Stimulated activated CD4-positive, alpha-beta T cell treated with anti-CD3 and anti-CD28 coated beads, Interleukin-15, amount 100 ng/mL, for 48 hours (primary cell): ENCODE data around the gene HPS4.
"Not testable (repeated sequence)": the region's sequence is repeated elsewhere in the genome, so short reads cannot be mapped to it uniquely, and the experiment has no call there.

ENCODE experiments used
- DNase-seq, 2 donors: peaks; one replicate each; pipeline ENCODE4 v3.0.0-alpha.2; 2020; ENCODE audit warnings: low read depth in 2 of 2

The HPS4 gene

GRCh38 chr22:26483439-26484359 is at the start of gene HPS4, which contains the start of gene SRRD:
Gene HPS4, minus strand, starts transcription at chr22:26483783. Its CDS starts 2,021 bp downstream, at chr22:26481762.
Gene SRRD, plus strand, starts transcription at chr22:26483877. Its CDS starts 14 bp downstream, at chr22:26483891.
- peak; percentile 82 to 86 for DNase-seq

DNA sequence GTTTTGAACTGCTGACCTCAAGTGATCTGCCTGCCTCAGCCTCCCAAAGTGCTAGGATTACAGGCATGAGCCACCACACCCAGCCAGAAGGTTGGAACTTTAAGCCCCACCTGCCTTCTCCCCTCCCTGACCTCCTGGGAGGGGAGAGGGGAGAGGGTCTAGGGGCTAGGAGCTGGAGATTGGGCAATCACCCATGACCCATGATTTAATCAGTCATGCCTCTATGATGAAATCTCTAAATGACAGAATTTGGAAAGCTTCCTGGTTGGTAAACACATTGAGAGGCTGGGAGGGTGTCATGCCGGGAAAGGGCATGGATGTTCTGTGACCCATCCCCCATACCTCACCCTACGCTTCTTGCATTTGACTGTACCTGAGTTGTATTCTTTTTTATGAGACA is 45.8 kb upstream of the HPS4 start:
- DNase-seq, result no peak

DNA sequence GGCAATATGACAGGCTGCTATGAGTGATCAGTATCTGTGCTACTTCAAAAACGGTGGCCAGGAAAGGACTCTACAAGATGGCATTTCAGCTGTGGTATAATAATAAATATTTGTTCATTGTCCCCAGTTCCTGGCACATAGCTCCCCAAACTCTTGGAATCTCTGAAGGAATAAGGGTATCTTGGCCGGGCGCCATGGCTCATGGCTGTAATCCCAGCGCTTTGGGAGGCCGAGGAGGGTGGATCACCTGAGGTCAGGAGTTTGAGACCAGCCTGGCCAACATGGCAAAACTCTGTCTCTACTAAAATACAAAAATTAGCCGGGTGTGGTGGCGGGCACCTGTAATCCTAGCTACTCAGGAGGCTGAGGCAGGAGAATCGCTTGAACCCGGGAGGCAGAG is 44.9 kb upstream of the HPS4 start:
- DNase-seq, result not testable (repeated sequence)

- no peak for DNase-seq
Observed at GRCh38 chr22:26527574-26528465, 44.2 kb upstream of the HPS4 start.

DNA sequence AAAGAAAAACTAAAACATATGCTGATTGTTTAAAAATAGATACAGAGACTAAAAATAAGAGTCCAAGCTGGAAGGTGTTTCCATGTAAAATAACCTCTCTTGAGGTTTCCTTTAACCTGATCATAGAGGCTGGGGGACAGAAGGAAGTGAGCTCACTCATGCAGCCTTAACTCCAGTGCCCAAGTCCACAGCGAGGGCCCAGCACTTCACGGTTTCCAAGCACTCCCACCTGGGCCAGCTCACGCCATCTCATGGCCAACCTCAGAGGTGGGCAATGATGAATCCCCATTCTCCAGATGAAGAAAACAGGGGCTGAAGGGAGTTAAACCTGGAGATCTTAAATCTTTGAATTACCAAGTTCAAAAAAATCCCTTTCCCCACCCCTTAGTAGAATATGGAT is 43.6 kb upstream of the HPS4 start:
- DNase-seq, result no peak

DNA sequence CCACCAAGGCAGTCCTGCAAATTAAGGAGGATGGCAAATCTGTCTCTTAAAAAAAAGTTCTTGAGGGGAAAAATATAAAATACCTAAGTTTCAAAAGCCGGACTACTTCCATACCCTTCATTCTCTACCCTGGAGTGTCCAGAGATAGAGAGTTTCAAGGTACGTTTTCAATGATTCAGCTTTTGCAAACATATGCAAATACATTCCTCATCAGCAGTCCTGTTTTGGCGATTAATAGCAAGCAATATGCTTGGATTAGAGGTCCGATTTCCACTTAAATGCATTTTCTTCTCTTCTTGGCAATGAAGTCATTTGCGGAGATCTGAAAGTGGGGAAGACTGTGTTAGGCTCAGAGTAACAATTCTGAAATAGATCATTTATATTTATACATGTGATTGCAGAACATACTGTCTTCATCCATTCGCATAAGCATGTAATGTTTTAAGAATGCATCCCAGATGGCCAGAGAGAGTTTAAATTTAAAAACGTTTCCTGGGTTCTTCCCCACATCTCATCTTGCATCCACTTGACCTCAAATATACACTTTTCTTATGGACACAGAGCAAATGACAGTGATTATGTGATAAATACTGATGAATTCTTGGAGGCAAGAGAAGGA is 42.5 kb upstream of the HPS4 start:
- no peak for DNase-seq

- no peak for DNase-seq
Observed at GRCh38 chr22:26524870-26525269, 41.3 kb upstream of the HPS4 start.

DNA sequence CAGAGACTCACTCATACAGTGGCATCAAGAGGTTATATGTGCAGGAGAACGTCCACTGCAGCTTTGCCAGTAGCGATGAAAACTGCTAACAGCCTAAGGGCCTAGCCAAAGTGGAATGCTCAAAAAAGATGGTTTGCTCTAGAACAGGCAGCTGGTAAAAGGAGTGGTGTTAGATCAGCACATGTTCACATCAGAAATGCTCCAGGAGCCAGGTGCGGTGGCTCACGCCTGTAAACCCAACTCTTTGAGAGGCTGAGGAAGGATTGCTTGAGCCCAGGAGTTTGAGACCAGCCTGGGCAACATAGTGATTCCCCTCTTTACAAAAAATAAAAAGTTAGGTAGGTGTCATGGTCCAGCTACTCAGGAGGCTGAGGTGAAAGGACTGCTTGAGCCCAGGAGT is 39.0 kb upstream of the HPS4 start:
- DNase-seq, result no peak

DNA sequence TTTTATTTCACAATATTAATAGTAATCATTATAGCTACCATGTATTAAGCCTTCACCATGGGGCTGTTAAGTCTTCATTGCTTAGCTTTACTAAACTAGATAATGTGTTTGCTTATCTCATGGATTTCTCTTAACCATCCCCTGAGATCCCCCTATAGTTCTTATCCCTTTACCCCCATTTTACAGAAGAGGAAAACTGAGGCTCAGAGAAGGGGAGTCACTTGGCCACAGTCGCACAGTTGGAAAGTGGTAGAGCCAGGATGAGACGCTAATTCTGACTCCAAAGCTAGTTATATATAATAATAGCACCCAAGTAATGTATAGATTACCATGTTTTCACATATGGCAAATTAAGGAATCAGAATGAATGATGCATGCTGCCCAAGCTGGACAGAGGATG is 38.4 kb upstream of the HPS4 start:
- DNase-seq, result no peak

DNA sequence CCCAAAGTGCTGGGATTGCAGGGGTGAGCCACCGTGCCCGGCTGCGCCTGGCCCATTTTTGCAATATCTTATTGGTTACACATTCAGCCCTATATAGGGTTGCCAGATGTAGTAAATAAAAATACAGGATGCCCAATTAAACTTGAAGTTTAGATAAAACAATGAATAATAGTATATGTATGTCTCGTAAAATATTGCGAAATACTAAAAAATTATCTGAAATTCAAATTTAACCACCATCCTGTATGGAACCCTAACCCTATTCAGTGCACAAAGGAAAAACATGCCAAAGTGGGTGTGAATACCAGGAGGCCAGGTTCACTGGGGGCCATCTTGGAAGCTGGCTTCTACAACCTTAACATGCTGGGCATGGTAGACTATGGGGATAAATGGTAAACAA is 33.8 kb upstream of the HPS4 start:
- no peak for DNase-seq

GRCh38 chr22:26516503-26516902 is 32.9 kb upstream of the HPS4 start:
- DNase-seq, result no peak

DNA sequence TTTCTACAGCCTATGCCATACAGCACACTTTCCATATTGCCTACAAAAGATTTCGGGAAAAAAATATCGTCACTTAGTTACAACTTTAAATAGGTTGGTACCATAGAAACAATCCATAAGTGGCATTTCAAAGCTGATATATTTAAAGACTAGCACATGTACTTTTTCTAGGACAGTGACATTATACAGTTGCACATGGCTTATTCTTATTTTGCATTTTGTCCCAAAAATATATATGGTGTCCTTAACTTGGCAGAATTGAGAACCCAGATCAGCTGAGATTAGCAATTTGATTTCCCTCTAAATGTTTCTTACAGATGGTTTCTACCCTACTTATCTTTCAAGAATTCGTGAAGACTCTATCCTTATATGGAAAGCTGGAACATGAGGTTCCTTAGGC is 32.3 kb upstream of the HPS4 start:
- DNase-seq, result no peak

- DNase-seq, result no peak
Observed at GRCh38 chr22:26514419-26515161, 31.0 kb upstream of the HPS4 start.

DNA sequence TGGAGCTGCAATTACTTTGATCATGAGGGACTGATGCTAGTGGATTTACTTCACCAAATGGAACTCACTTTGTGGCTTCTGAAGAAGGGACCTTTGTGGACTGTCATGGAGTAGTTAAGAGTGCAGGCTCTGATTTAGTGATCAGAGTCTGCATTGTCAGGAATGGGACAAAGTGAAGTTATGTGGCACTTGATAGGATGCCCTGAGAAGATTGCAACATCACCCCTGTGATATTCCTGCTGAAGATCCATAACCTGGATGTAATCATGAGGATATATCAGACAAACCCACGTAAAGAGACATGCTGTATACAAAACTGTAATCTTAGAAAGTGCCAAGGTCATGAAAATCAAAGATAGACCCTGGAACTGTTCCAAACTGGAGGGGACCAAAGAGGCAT is 30.3 kb upstream of the HPS4 start:
- DNase-seq, result no peak

GRCh38 chr22:26512149-26512793 is 28.7 kb upstream of the HPS4 start, which contains the start of gene TFIP11:
Gene TFIP11, minus strand, starts transcription at chr22:26512473. Its CDS starts 2,201 bp downstream, at chr22:26510272.
- peak; percentile 84 to 89 for DNase-seq

DNA sequence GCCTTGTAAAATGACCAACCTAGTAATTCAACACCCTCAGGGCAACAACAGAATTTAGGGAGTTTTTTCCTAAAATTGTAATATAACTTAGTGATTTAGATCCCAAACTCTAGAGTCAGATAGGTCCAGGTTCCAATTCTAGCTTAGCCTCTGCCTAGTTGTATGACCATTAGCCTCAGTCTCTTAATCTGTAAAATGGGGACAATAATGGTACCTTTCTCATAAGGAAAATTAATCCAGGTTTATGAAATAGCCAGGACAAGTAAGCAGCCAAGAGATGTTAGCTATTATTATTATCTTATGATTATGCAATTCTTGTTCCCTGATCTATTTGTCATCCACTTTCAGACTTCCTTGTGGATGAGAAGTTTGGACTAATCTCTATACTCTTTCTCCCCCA is 24.6 kb upstream of the HPS4 start:
- no peak for DNase-seq

GRCh38 chr22:26503758-26504157 is 20.2 kb upstream of the HPS4 start:
- no peak for DNase-seq

GRCh38 chr22:26502688-26503561 is 19.3 kb upstream of the HPS4 start:
- peak in 1 of 2 donors; percentile 29 for DNase-seq

DNA sequence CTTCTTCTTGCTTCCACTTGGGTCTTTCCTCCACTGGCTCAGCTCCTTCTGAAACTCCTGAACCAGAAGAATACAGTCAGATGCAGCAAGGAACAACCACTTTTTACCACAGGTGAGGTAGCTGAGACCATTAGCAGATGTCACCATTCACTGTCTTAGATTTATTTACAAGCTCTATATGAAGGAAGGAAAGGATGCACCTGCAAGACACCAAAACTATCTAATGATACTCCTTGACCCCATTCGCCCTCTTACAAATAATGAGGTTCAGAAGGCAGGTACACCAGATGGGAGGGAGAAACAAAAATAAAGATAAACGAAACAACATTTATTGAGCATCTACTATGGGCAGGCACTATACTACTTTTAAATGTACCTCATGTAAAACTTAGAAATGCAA is 18.4 kb upstream of the HPS4 start:
- no peak for DNase-seq
